Mesothelial cell of epicardium (in vitro differentiated cells): ENCODE data around the gene RRP36. TPM values are rescaled to one million over a fixed set of nuclear protein-coding genes. Genes with fewer than 3 reads are reported as not detected.
A peak's percentile ranks its signal among the peaks of the same experiment; 100 is the strongest.
"Not testable (repeated sequence)": the region's sequence is repeated elsewhere in the genome, so short reads cannot be mapped to it uniquely, and the experiment has no call there.

Experiments
- DNase-seq, 2 experiments: peaks; one replicate each; pipeline ENCODE4 v3.0.0; 2021; ENCODE audit warnings: low spot score in 2 of 2; ENCODE audit not compliant: unreplicated experiment in 2 of 2
- H3K27ac Mint-ChIP-seq: 2 replicates; pipeline ENCODE4 v1.8.0; 2021; ENCODE audit warnings: mixed read lengths
- H3K27me3 Mint-ChIP-seq: 2 replicates; pipeline ENCODE4 v1.8.0; 2021; ENCODE audit warnings: low read depth, mixed read lengths
- H3K36me3 Mint-ChIP-seq: 2 replicates; pipeline ENCODE4 v1.8.0; 2021; ENCODE audit warnings: mixed read lengths
- H3K4me1 Mint-ChIP-seq: 2 replicates; pipeline ENCODE4 v1.8.0; 2021; ENCODE audit warnings: mixed read lengths
- H3K4me3 Mint-ChIP-seq: 2 replicates; pipeline ENCODE4 v1.8.0; 2021; ENCODE audit warnings: mild to moderate bottlenecking, moderate library complexity, mixed read lengths
- H3K9me3 Mint-ChIP-seq: 2 replicates; pipeline ENCODE4 v1.8.0; 2021; ENCODE audit warnings: mixed read lengths
- CTCF ChIP-seq: fragments of 200-600 bp; sonication (generic); IDR thresholded peaks from one replicate; pipeline ENCODE4 v1.5.0; 2021; ENCODE audit warnings: antibody characterized with exemption; ENCODE audit not compliant: unreplicated experiment
- total RNA-seq: library from RNA; stranded (reverse); gene quantifications from 3 replicates; pipeline ENCODE4 v1.2.1, GENCODE V29; 2021

Gene RRP36
- total RNA-seq, 1 donor from 2014 or later, result 44.2 TPM

DNA sequence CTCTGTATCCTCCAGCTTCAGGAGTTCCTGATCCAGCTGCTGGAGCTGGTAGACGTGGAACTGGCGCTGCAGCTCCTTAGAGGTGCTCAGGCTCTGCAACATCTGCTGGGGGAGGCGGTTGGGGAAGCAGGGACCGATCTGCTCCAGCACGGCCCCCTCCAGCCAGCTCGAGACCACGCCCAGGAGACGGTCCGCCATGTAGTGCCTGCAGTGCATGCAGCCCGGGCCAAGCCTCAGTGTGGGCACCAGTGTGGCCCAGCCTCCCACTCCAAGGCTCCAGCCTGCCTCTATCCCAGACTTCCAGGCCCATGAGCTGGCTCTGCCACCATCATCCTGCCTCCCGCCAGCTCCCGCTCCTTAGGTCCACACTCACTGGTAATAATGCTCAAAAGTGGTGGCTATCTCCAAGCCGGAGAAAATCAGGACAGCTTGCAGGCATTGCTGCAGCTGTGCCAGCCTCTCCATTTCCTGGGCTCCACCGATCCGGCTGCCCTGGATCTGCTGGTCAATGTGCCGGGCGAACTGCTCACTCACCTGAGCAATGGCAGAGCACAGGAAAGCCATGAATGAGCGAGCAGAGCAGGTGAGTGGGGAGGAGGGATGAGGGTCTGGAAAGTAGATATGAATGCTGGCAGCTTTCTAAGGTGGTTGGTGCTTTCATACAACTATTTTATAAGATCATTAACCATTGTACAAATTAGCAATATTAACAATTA is 19.3 kb downstream of the RRP36 start:
- Mint-ChIP-seq H3K27me3 (no peaks in the 10 kb centered on the region), H3K27ac (no peak overlapping the region), H3K4me3 (no peak overlapping the region), H3K4me1 (no peaks in the 10 kb centered on the region), H3K36me3 (peaks cover 52% of the 10 kb centered on the region), H3K9me3 (no peaks in the 10 kb centered on the region)
- no peak for DNase-seq
- TF ChIP-seq CTCF, result no peak

GRCh38 chr6:43041475-43041874 is 20.1 kb downstream of the RRP36 start:
- not testable (repeated sequence) for H3K9me3 Mint-ChIP-seq, H3K4me3 Mint-ChIP-seq, H3K27ac Mint-ChIP-seq, DNase-seq, H3K27me3 Mint-ChIP-seq, H3K4me1 Mint-ChIP-seq
- peaks cover 56% of the 10 kb centered on the region for H3K36me3 Mint-ChIP-seq

DNA sequence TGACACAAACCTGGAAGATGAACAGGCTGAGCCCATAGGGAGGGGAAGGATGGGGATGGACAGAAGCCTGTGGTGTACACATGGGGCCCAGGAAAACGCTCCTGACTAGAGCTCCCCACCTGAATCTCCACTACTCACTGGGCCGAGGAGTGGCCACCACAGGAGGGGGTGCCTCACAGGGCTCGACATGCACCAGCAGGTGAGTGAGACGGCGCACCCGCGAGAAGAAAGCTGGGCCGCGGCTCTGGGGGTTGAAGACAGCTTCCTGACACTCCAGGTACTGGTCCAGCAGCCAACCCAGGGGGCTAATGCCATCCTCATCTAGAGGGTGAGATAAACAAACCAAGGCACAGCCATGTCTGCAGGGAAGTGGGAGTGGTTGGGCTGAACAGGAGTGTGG is 21.9 kb downstream of the RRP36 start:
- Mint-ChIP-seq H3K27ac (no peak overlapping the region), H3K4me3 (no peak overlapping the region)
- TF ChIP-seq CTCF, result no peak

GRCh38 chr6:43045371-43045930 is 24.0 kb downstream of the RRP36 start:
- H3K27me3 Mint-ChIP-seq, result no peaks in the 10 kb centered on the region
- no peak overlapping the region for H3K27ac Mint-ChIP-seq
- no peak for TF ChIP-seq CTCF
- no peak for DNase-seq
- no peak overlapping the region for H3K4me3 Mint-ChIP-seq
- peaks cover 49% of the 10 kb centered on the region for H3K36me3 Mint-ChIP-seq
- peaks cover 3% of the 10 kb centered on the region for H3K4me1 Mint-ChIP-seq
- H3K9me3 Mint-ChIP-seq, result no peaks in the 10 kb centered on the region

More for the DNA sequence above, 21.9 kb downstream of the RRP36 start:
- H3K4me1 Mint-ChIP-seq, result no peaks in the 10 kb centered on the region
- no peaks in the 10 kb centered on the region for H3K9me3 Mint-ChIP-seq
- H3K27me3 Mint-ChIP-seq, result no peaks in the 10 kb centered on the region
- H3K36me3 Mint-ChIP-seq, result peaks cover 50% of the 10 kb centered on the region
- no peak for DNase-seq

- Mint-ChIP-seq H3K9me3 (no peaks in the 10 kb centered on the region), H3K27me3 (no peaks in the 10 kb centered on the region), H3K27ac (no peak overlapping the region), H3K36me3 (peaks cover 44% of the 10 kb centered on the region), H3K4me1 (peaks cover 29% of the 10 kb centered on the region), H3K4me3 (no peak overlapping the region)
- TF ChIP-seq CTCF, result no peak
- DNase-seq, result no peak
Observed at GRCh38 chr6:43047998-43048397, 26.6 kb downstream of the RRP36 start.

DNA sequence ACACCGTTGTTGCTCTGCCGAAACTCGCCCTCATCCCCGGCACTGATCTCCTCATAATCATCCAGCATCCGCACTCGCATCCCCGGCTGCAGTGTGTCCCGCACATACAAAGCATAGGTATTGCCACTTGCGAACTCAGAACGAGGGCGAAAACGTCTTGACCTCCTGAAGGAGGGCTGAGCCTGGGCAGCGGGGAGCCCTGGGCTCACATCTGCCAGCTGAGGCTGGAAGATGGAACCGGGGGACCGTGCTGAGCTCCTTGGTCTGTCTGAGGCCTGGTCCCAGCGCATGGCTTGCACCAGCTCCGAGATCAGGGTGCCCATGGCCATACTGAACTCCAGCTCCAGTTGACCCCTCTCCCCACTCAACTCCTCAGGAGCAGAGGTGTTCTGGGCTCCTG is 29.6 kb downstream of the RRP36 start:
- H3K27ac Mint-ChIP-seq, result peak overlapping the region; percentile 47
- TF ChIP-seq CTCF, result no peak
- no peaks in the 10 kb centered on the region for H3K27me3 Mint-ChIP-seq
- DNase-seq, result no peak
- peaks cover 35% of the 10 kb centered on the region for H3K4me1 Mint-ChIP-seq
- H3K4me3 Mint-ChIP-seq, result peak overlapping the region; percentile 18
- H3K9me3 Mint-ChIP-seq, result no peaks in the 10 kb centered on the region
- H3K36me3 Mint-ChIP-seq, result peaks cover 39% of the 10 kb centered on the region
